K562 (cell line): ENCODE results near the gene DNAH17. TPM values are rescaled to one million over a fixed set of nuclear protein-coding genes. Genes with fewer than 3 reads are reported as not detected.

Source experiments
- ATAC-seq: fragments of 200-7000 bp; cut with Tn5 transposase; 3 replicates; pipeline ENCODE4 v1.9.1; 2020; ENCODE audit warnings: moderate library complexity
- BruUV-seq: library from RNA; stranded (reverse); fragments of 400-500 nt; replicated peaks from 2 replicates; lab custom pipeline; 2021; lab: Mats Ljungman, UMichigan
- CTCF ChIA-PET: fragments of 300-600 bp; formaldehyde crosslinking; extraction: SDS; loops from one replicate; lab custom pipeline; 2021; ENCODE audit warnings: low intra/inter-chr PET ratio; lab: Yijun Ruan, JAX
- POLR2A ChIA-PET: fragments of 300-600, 350-650 bp; sonication (Branson Sonifier 250); formaldehyde crosslinking; extraction: SDS; loops from one replicate; lab custom pipeline; 2021; ENCODE audit warnings: antibody characterized with exemption, inconsistent platforms; lab: Yijun Ruan, JAX
- DNase-seq, 4 experiments: peaks; one replicate each; pipeline versions ENCODE4 v3.0.0 to v3.0.0-alpha.2; 2011 to 2018; ENCODE audit warnings: low spot score in 3 of 4, mixed read lengths in 3 of 4; ENCODE audit errors: extremely low read depth in 1 of 4
- FAIRE-seq: peaks from 2 replicates; lab custom pipeline; 2011; peaks lifted over from hg19 to GRCh38; lab: Jason Lieb, UNC
- H2AFZ ChIP-seq: 2 replicates; pipeline ENCODE4 v1.6.0; 2011; ENCODE audit warnings: low read depth, low read length, control low read depth, inconsistent platforms
- H3K27ac ChIP-seq: fragments of 200-600 bp; 3 replicates; pipeline ENCODE4 v1.8.0; 2011; ENCODE audit warnings: low read depth, mild to moderate bottlenecking, control low read depth, inconsistent platforms, low read length, moderate library complexity, mixed read lengths; ENCODE audit errors: extremely low read depth
- H3K27me3 ChIP-seq, 2 experiments: fragments of 300-600 bp in 1 of 2; 2 replicates in 1 of 2; 3 replicates in 1 of 2; pipeline versions ENCODE4 v1.6.0 to v1.8.0; 2011; ENCODE audit warnings: inconsistent platforms in 2 of 2, low read length in 2 of 2, mild to moderate bottlenecking in 1 of 2, mixed read lengths in 1 of 2, moderate library complexity in 1 of 2; ENCODE audit not compliant: control insufficient read depth in 2 of 2, insufficient read depth in 2 of 2
- H3K36me3 ChIP-seq: fragments of 300-600 bp; 3 replicates; pipeline ENCODE4 v1.8.0; 2011; ENCODE audit warnings: mild to moderate bottlenecking, low read length, inconsistent platforms; ENCODE audit not compliant: control insufficient read depth, insufficient read depth
- H3K4me1 ChIP-seq, 2 experiments: fragments of 200-600 bp in 1 of 2; replicated peaks in 1 of 2; 2 replicates in 1 of 2; 3 replicates in 1 of 2; pipeline versions ENCODE4 v1.5.1 to v1.8.0; 2011; ENCODE audit warnings: inconsistent platforms in 2 of 2, low read length in 2 of 2, mild to moderate bottlenecking in 1 of 2, mixed read lengths in 1 of 2, moderate library complexity in 1 of 2; ENCODE audit not compliant: control insufficient read depth in 2 of 2, insufficient read depth in 2 of 2
- H3K4me2 ChIP-seq: 2 replicates; pipeline ENCODE4 v1.6.1; 2011; ENCODE audit warnings: low read length, control low read depth, inconsistent platforms, mixed read lengths; ENCODE audit not compliant: insufficient read depth
- H3K4me3 ChIP-seq: fragments of 200-600 bp; sonication (generic), shearing (Covaris generic); 2 replicates; pipeline ENCODE4 v1.5.1; 2016; ENCODE audit warnings: control low read depth, inconsistent platforms
- H3K79me2 ChIP-seq: fragments of 200-600 bp; 3 replicates; pipeline ENCODE4 v1.8.0; 2011; ENCODE audit warnings: low read length, inconsistent platforms; ENCODE audit not compliant: control insufficient read depth, insufficient read depth
- H3K9ac ChIP-seq, 2 experiments: 2 replicates each; pipeline versions ENCODE4 v1.6.0 to v1.6.1; 2011; ENCODE audit warnings: low read depth in 2 of 2, low read length in 2 of 2, control low read depth in 1 of 2, inconsistent platforms in 1 of 2, mild to moderate bottlenecking in 1 of 2, mixed read lengths in 1 of 2; ENCODE audit not compliant: insufficient read depth in 1 of 2
- H3K9me1 ChIP-seq: one replicate; pipeline ENCODE4 v1.6.0; 2011; ENCODE audit warnings: inconsistent platforms, mild to moderate bottlenecking, low read length, moderate library complexity; ENCODE audit not compliant: control insufficient read depth, insufficient read depth
- H3K9me3 ChIP-seq: replicated peaks from 2 replicates; pipeline ENCODE4 v1.5.1; 2011; ENCODE audit warnings: low read depth, low read length, inconsistent platforms; ENCODE audit not compliant: control insufficient read depth, insufficient read depth
- H4K20me1 ChIP-seq: replicated peaks from 2 replicates; pipeline ENCODE4 v1.6.1; 2011; ENCODE audit warnings: low read length, inconsistent platforms, mixed read lengths; ENCODE audit not compliant: control insufficient read depth, insufficient read depth
- CXXC5 ChIP-seq: fragments of 250-450 bp; sonication (Bioruptor Pico); IDR thresholded peaks from 2 replicates; pipeline ENCODE4 v1.8.0; 2022; ENCODE audit warnings: inconsistent platforms, mild to moderate bottlenecking, moderate library complexity
- FOSL1 ChIP-seq: fragments of 200-800 bp; sonication (Bioruptor generic); conservative IDR thresholded peaks from 2 replicates; pipeline ENCODE4 v1.6.1; 2016; ENCODE audit warnings: missing genetic modification characterization, missing compliant biosample characterization
- MEF2A ChIP-seq: IDR thresholded peaks from 2 replicates; pipeline ENCODE4 v1.6.1; 2011; ENCODE audit warnings: low read depth, mild to moderate bottlenecking, low read length, moderate library complexity; ENCODE audit not compliant: control insufficient read depth
- POLR2G ChIP-seq: fragments of 200-400 bp; formaldehyde crosslinking; IDR thresholded peaks from 2 replicates; pipeline ENCODE4 v1.6.1; 2017; ENCODE audit warnings: low read depth, mild to moderate bottlenecking, antibody characterized with exemption, low read length, moderate library complexity
- POLR3G ChIP-seq: IDR thresholded peaks from 2 replicates; pipeline ENCODE4 v1.6.1; 2011; ENCODE audit not compliant: insufficient read length, insufficient replicate concordance; ENCODE audit errors: extremely low read depth
- SNRNP70 ChIP-seq: fragments of 200-400 bp; formaldehyde crosslinking; optimal IDR thresholded peaks from 2 replicates; pipeline ENCODE3; 2017; ENCODE audit warnings: low read depth, low read length
- ZNF76 ChIP-seq: fragments of 250-450 bp; sonication (Bioruptor Pico); IDR thresholded peaks from 2 replicates; pipeline ENCODE4 v1.4.0; 2020; ENCODE audit warnings: mild to moderate bottlenecking, moderate library complexity, borderline replicate concordance
- whole genome bisulfite sequencing: fragments of 100-300 bp; shearing (Covaris generic); methylation state at CpG from one replicate; pipeline ENCODE4 v1.1.6; 2016; ENCODE audit warnings: low coverage, mixed read lengths; ENCODE audit not compliant: insufficient coverage; ENCODE audit errors: missing lambda C conversion rate; 5-methylcytosine and 5-hydroxymethylcytosine counted together
- in situ Hi-C: fragments of 300-500 bp; cut with MboI; formaldehyde crosslinking; loops from 4 replicates; pipeline ENCODE4 v1.15.0; 2018; ENCODE audit warnings: inconsistent platforms, mixed read lengths
- intact Hi-C: fragments of 100-400 bp; cut with micrococcal nuclease; formaldehyde crosslinking; loops from 2 replicates; pipeline ENCODE4 v1.14.2; 2022
- polyA plus RNA-seq, 8 experiments: library from polyadenylated mRNA; depleted of rRNA in 4 of 8; stranded (reverse) in 5 of 8; unstranded in 3 of 8; fragments of >200 nt; fragmentation: Nextera tagmentation in 2 of 8; fragmentation: Illumina TruSeq in 1 of 8; extraction: Ambion mirVana in 2 of 8; extraction: Trizol in 1 of 8; gene quantifications; 2 replicates each; pipeline versions ENCODE4 v1.2.1 to v1.2.3, GENCODE V29; 2011 to 2014; ENCODE audit warnings: inconsistent platforms in 1 of 8, missing spikeins in 1 of 8
- total RNA-seq, 7 experiments: library from RNA; depleted of rRNA in 6 of 7; stranded (reverse); fragments of >200 nt in 6 of 7; fragmentation: Illumina TruSeq in 2 of 7; extraction: Trizol in 2 of 7; gene quantifications; 2 replicates each; pipeline versions ENCODE4 v1.2.1 to v1.2.3, GENCODE V29; 2011 to 2021; ENCODE audit warnings: low replicate concordance in 1 of 7

Gene DNAH17
- total and polyA plus RNA-seq, 9 of the 15 experiments (the other 6 are each of a cell fraction or from before 2014, with no cell fraction given) = under 0.01 to 0.06 (median 0.03) TPM; not detected in 5

DNA sequence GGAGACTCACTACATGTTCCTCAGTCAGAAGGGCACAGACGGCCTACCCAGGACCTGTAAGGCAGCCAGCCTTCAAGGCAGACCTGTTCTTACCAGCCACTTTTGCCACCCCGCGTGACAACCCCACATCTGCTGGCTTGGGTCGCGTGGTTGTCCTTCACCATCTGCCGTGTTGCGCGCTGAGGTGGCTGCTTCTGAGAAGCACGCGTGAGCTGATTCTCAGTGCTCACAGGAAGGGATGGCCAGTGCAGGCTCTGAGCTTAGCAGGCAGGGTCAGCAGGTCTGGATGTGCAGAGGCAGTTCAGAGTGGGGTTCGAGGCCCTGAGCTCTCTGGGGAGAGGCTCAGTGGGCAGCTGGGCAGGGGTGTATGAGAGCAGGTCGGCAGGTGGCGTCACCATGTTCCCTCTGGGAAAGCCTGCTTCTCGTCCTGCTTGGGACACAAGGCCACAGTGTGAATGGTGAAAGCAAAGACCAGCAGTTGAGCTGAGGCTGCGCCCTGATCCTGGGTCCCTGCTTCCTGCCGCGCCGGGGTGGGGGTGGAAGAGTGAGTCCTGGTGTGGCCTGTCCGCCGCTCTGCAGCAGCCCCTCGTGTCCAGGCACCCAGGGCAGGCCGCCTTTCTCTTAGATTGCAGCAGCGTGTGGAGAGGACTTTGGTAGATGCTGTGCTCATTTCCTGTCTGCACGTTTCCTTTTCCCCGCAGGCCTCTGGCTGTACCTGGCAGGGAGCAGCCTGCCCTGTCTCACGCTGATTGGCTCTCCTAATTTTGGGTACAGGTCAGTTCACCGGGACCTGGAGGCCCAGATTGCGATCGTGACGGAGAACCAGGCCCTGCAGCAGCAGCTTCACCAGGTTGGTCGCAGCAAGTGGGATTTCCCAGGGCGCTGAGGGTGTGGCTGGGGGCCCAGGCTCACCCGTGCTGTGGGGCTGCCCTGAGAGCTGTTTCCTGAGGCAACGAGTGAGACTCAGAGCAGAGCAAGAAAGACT lies 162.7 kb downstream of the DNAH17 start:
- Histone ChIP-seq H3K9me1 (peaks cover 4% of the 10 kb centered on the region), H3K4me3 (no peak overlapping the region), H4K20me1 (peaks cover 32% of the 10 kb centered on the region), H3K9ac (peak overlapping the region in 1 of 2 experiments; percentile 75; a peak in 2 of 4 replicates), H3K27me3 (no peaks in the 10 kb centered on the region), H3K9me3 (no peaks in the 10 kb centered on the region), H3K27ac (no peak overlapping the region), H3K79me2 (peaks cover 21% of the 10 kb centered on the region; the same call in 2 of the 3 replicates), H3K4me1 (peaks cover 34 to 43% of the 10 kb centered on the region in 2 experiments), H3K4me2 (no peak overlapping the region), H3K36me3 (peaks cover 67% of the 10 kb centered on the region; the same call in 2 of the 3 replicates), H2AFZ (no peak overlapping the region)
- ChIA-PET CTCF (no interaction called here), POLR2A (interaction anchor here (0.6 to 1.2 kb wide), 2 partner anchors 9 to 293 kb away, joined by 3 read pairs; no protein-coding TSS in a partner anchor)
- no peak for DNase-seq
- no peak for FAIRE-seq
- intact Hi-C loops (loop anchor here (2.0 kb wide), 1 partner anchor 52 kb away; no protein-coding TSS in a partner anchor), in situ Hi-C loops (no loop called here)
- 92% methylated on average over 26 of the region's 34 CpGs for WGBS
- no peak for ATAC-seq
- BruUV-seq = no TSS peak
- TF ChIP-seq CXXC5 (CRISPR knock-in tag) = no peak
- no peak for TF ChIP-seq POLR3G
- TF ChIP-seq POLR2G = peak; percentile 23; the same call in 1 of the 2 replicates
- no peak for TF ChIP-seq MEF2A
- no peak for TF ChIP-seq ZNF76 (CRISPR knock-in tag)
- TF ChIP-seq SNRNP70 = no peak
- no peak for TF ChIP-seq FOSL1 (tag)
